Activated naive CD8-positive, alpha-beta T cell treated with anti-CD3 and anti-CD28 coated beads, Interleukin-2, amount 50 U/mL, for 24 hours (primary cell): ENCODE measurements around the gene TMEM63C.

ENCODE experiments used
- ATAC-seq: fragments of 150-1000 bp; cut with Tn5 transposase; one replicate; pipeline ENCODE4 v1.10.0; 2021
- DNase-seq: peaks from one replicate; pipeline ENCODE4 v3.0.0; 2021
- H3K27ac Mint-ChIP-seq: one replicate; pipeline ENCODE4 v1.8.0; 2021; ENCODE audit warnings: mild to moderate bottlenecking, mixed read lengths
- H3K27me3 Mint-ChIP-seq: one replicate; pipeline ENCODE4 v1.8.0; 2021; ENCODE audit warnings: mixed read lengths
- H3K36me3 Mint-ChIP-seq: one replicate; pipeline ENCODE4 v1.8.0; 2021; ENCODE audit warnings: low read depth, mixed read lengths
- H3K4me1 Mint-ChIP-seq: one replicate; pipeline ENCODE4 v1.8.0; 2021; ENCODE audit warnings: mixed read lengths
- H3K4me3 Mint-ChIP-seq: one replicate; pipeline ENCODE4 v1.8.0; 2021; ENCODE audit warnings: mild to moderate bottlenecking, moderate library complexity, mixed read lengths
- H3K9me3 Mint-ChIP-seq: one replicate; pipeline ENCODE4 v1.8.0; 2021; ENCODE audit warnings: mixed read lengths

Gene TMEM63C

DNA sequence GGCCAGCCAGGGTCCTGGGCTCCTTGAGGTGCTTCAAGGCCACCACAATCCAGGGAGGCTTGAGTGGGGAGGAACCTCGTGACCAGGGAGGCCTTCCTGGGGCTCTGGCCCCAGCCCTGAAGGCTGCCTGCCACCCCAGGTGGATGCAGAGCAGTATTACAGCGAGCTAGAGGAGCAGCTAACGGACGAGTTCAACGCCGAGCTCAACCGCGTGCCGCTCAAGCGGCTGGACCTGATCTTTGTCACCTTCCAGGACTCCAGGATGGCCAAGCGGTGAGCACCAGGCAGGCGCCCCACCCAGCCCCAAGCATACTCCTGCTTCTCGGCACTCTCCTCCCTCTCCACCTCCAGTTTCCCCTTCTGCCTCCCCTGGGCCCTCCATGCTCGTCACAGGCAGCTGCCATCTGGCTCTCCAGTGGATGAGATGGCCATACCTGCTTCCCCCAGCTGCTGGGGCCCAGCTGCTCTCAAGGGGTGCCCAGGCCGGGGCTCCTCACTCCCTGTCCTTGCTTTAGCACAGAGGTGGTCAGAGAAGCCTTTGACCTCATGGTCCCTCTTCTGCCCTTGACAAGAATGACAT, 58.8 kb downstream of the TMEM63C start:
- Mint-ChIP-seq H3K27me3 (no peaks in the 10 kb centered on the region), H3K4me1 (peaks cover 7% of the 10 kb centered on the region), H3K36me3 (no peaks in the 10 kb centered on the region), H3K4me3 (no peak overlapping the region), H3K9me3 (no peaks in the 10 kb centered on the region), H3K27ac (no peak overlapping the region)
- ATAC-seq, result no peak
- no peak for DNase-seq

DNA sequence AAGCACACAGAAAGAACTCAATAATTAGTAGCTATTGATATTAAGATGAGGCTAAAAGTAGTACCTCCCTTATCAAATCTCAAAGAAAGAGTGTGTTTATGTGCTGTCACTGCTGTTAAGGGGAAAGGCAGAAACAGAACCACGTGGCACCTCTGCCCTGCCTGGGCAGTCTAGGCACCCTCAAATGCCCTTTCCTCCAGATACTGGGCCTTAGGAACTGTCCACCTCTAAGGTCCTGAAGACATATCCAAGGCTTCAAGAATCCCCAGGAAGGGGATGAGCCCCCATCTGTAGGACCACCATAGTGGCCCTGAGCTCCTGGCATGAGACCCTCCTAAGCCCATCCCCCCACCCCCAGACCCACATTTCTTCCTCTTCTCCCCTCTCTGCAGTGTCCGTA, 60.4 kb downstream of the TMEM63C start:
- no peak overlapping the region for H3K4me3 Mint-ChIP-seq
- DNase-seq (no peak), ATAC-seq (no peak)
- no peak overlapping the region for H3K27ac Mint-ChIP-seq
- peaks cover 7% of the 10 kb centered on the region for H3K4me1 Mint-ChIP-seq
- no peaks in the 10 kb centered on the region for H3K9me3 Mint-ChIP-seq
- no peaks in the 10 kb centered on the region for H3K36me3 Mint-ChIP-seq
- H3K27me3 Mint-ChIP-seq, result no peaks in the 10 kb centered on the region

DNA sequence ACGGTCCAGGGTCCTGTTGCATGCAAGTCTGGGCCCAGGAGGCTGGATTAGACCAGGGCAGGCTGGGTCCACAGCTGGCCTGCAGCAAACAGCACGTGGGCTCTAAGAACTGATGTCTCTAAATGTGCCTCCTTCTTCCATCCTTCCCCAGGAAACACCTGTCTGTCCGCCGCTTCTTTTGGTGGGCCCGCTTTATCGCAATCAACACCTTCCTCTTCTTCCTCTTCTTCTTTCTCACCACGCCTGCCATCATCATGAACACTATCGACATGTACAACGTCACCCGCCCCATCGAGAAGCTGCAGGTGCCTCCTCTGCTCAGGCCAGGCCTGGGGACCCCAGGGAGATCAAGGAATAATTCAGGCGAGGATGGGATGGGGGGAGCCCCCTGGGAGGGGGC, 61.2 kb downstream of the TMEM63C start:
- Mint-ChIP-seq H3K4me3 (no peak overlapping the region), H3K27ac (no peak overlapping the region), H3K4me1 (peaks cover 7% of the 10 kb centered on the region), H3K36me3 (no peaks in the 10 kb centered on the region), H3K27me3 (no peaks in the 10 kb centered on the region), H3K9me3 (no peaks in the 10 kb centered on the region)
- ATAC-seq, result no peak
- DNase-seq, result no peak

DNA sequence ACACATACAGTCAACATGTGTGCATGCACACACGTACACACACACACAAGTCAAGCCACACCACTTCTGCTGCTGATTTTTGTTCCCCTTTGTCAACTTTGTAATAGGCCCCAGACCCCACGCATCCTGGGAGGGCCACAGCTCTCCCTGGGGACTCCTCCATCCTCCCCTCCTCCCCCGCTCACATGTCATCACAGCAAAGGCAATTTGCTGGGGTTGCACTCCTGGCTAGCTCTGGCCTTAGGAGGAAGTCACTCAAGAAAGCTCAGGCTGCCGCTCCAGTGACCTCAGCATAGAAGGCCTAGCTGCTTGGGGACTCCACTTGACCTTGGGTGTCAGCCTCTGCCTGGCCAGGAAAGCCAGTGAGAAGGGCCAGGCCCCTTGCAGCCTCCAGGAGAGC, 62.3 kb downstream of the TMEM63C start:
- Mint-ChIP-seq H3K36me3 (no peaks in the 10 kb centered on the region), H3K4me3 (no peak overlapping the region), H3K27me3 (no peaks in the 10 kb centered on the region), H3K9me3 (no peaks in the 10 kb centered on the region), H3K27ac (no peak overlapping the region), H3K4me1 (peaks cover 7% of the 10 kb centered on the region)
- ATAC-seq (no peak), DNase-seq (no peak)

DNA sequence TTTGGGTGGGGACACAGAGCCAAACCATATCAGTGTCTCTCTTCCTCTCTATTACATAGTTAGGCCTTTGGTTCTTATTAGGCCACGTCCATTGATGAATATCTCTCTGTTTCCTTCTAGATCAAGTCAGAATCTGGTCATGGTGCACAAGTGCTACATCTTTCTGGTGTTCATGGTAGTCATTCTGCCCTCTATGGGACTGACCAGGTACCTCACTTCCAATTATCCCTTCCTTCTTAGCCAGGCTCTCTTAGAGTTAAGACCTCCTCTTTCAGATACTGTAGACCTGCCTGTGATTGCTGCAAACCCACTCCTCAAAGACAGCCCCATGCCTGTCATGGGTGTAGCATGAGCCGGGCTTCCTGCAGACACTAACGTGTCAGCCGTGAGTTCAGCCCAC, 64.2 kb downstream of the TMEM63C start:
- peaks cover 7% of the 10 kb centered on the region for H3K4me1 Mint-ChIP-seq
- no peak overlapping the region for H3K27ac Mint-ChIP-seq
- no peaks in the 10 kb centered on the region for H3K36me3 Mint-ChIP-seq
- H3K4me3 Mint-ChIP-seq, result no peak overlapping the region
- no peak for DNase-seq
- H3K27me3 Mint-ChIP-seq, result no peaks in the 10 kb centered on the region
- H3K9me3 Mint-ChIP-seq, result no peaks in the 10 kb centered on the region
- no peak for ATAC-seq

DNA sequence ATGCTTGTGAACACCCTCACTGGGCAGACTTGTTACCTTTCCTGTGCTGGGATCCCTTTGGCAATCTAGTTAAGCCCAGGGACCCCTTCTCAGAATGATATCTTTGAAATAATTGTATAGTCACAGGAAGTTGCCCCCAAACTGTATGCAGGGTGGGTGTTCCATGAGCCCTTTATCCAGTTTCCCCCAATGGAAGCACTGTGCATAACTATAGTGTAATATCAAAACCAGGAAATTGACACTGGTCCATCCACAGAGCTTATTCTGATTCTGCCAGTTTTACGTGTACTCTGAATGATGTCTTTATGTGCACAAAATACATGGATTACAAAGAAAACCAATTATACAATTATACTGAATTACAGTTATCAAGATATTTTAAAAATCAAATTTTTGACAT, 65.2 kb downstream of the TMEM63C start:
- Mint-ChIP-seq H3K4me3 (no peak overlapping the region), H3K27ac (no peak overlapping the region), H3K27me3 (no peaks in the 10 kb centered on the region), H3K4me1 (peaks cover 7% of the 10 kb centered on the region), H3K9me3 (no peaks in the 10 kb centered on the region), H3K36me3 (no peaks in the 10 kb centered on the region)
- DNase-seq (no peak), ATAC-seq (no peak)

DNA sequence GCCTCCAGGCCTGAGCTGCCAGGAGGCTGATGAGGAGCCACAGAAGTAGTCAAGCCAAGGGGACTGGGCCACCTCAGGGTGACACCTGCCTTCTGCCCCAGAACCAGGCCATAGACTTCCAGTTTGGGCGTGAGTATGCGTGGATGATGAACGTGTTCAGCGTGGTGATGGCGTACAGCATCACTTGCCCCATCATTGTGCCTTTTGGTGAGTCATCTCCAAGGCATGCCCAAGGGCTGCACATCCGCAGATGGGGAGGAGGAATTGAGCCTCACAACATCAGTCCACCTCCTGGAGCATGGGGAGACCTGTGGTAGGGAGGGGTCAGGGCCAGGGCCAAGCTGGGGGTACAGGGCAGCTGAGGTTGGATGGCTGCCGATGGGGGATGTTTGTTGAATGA, 67.1 kb downstream of the TMEM63C start:
- Mint-ChIP-seq H3K4me1 (peaks cover 2% of the 10 kb centered on the region), H3K27ac (no peak overlapping the region), H3K4me3 (no peak overlapping the region), H3K9me3 (no peaks in the 10 kb centered on the region), H3K36me3 (no peaks in the 10 kb centered on the region), H3K27me3 (no peaks in the 10 kb centered on the region)
- ATAC-seq (no peak), DNase-seq (no peak)

DNA sequence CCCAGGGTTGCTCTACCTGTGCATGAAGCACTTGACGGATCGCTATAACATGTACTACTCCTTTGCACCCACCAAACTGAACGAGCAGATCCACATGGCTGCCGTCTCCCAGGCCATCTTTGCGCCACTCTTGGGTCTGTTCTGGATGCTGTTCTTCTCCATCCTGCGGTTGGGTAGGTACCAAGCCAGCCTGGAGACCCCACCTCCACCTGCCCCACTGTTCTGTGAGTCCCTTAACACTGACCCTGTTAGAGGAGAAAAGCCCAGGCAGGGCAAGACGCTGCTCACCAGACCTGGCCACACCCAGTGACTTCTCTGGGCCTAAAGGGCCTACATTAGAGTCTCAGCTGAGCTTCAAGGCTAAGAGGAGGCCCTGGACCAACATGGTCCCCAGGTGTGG, 67.7 kb downstream of the TMEM63C start:
- H3K9me3 Mint-ChIP-seq, result no peaks in the 10 kb centered on the region
- H3K36me3 Mint-ChIP-seq, result no peaks in the 10 kb centered on the region
- H3K27ac Mint-ChIP-seq, result no peak overlapping the region
- H3K27me3 Mint-ChIP-seq, result no peaks in the 10 kb centered on the region
- no peak overlapping the region for H3K4me3 Mint-ChIP-seq
- no peak for DNase-seq
- no peaks in the 10 kb centered on the region for H3K4me1 Mint-ChIP-seq
- no peak for ATAC-seq

DNA sequence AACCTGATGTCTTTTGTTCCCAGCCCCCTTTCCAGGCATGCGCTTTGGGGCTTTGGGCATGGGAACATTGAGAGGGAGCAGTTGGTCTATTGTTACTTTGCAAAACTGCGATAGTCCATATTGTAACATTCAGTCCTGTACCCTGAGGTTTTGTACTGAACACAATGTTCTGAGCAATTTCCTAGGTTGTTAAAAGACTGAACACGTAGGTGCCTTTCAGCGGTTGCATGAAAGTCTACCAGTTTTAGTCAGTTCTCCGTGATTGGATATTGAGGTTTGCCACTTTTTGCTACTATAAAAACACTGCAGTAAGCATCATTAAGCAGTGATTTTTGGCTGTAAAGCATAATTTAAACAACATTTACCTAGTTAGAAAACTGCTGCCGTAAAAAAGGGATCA, 69.3 kb downstream of the TMEM63C start:
- no peaks in the 10 kb centered on the region for H3K36me3 Mint-ChIP-seq
- DNase-seq (no peak), ATAC-seq (no peak)
- H3K9me3 Mint-ChIP-seq, result no peaks in the 10 kb centered on the region
- H3K27me3 Mint-ChIP-seq, result no peaks in the 10 kb centered on the region
- H3K4me3 Mint-ChIP-seq, result no peak overlapping the region
- H3K4me1 Mint-ChIP-seq, result no peaks in the 10 kb centered on the region
- H3K27ac Mint-ChIP-seq, result no peak overlapping the region

DNA sequence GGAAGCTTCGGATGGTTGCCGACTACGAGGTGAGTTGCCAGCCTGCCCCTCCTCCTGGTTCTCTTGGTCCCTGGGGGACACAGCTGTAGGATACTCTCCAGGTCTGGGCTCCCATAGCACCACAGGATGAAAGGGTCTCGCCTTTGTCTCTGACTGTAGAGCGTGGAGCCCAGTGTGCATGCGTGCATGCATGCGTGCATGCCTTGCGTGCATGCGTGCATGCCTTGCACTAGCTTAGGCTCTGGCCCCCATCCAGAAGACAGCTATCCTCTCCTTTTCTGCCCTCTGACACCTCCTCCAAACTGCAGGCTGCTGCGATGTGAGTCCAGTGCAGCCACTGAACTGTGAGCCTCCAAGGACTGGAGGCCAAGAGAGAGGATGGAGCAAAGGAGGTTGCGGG, 70.3 kb downstream of the TMEM63C start:
- Mint-ChIP-seq H3K4me3 (no peak overlapping the region), H3K27ac (no peak overlapping the region), H3K4me1 (no peaks in the 10 kb centered on the region), H3K9me3 (no peaks in the 10 kb centered on the region), H3K36me3 (no peaks in the 10 kb centered on the region), H3K27me3 (no peaks in the 10 kb centered on the region)
- no peak for ATAC-seq
- DNase-seq, result no peak

DNA sequence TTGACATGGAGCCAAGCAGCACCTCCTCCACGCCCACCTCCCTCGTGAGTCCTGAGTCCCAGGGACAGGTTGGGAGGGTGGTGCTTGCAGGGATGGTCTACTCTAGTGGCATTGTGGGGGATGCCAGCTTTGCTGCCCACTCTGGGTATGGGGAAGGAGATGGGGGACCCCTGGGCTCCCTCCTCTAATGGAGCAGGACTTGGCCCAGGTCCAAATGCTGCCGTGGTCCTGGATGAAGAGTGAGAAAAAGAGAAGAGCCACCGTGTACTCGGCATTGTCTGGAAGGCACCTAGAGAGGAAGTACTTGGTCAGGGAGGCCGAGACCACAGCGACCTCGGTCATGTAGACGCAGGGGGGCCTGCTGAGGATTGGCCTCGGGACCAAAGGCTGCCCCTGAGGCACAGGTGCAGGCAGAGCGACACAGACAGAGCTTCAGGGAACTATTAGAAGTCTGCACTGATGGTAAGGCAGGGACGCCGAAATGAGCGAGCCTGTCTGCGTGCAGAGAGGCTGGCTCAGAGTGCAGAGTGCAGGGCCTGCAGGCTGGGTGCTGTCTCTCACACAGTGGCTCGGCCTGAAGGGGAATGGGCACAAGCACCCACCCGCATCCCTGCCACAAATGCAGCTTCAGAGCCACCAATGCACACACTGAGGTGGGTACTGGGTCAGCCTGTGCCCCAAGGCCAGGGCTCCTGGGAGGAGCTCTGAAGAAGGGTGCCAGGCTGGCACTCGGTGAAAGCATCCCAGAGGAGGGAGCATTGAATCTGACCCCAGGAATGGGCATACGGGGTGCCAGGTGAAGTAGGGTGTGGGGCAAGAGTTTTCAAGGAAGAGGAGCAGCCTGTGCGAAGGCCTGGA, 72.0 kb downstream of the TMEM63C start:
- Mint-ChIP-seq H3K4me3 (no peak overlapping the region), H3K36me3 (no peaks in the 10 kb centered on the region)
- ATAC-seq, result no peak

DNA sequence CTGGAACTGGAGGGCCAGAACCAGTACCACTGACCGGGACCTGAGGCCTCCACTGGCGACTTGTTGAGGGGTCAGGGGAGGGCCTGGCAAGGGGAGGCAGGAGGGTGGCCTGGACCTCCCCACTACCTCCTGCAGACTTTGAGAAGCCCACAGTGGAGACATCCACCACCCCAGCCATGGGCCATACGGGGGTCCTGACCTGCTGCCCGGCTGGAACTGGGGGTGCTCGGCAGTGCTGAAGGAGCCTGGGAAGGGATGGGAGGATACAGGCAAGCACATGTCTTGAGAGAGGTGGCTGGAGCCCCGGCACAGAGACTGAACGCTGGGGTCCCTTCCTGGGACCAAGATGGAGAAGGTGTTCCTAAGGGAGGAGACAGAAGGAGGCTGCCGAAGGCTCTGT, 75.1 kb downstream of the TMEM63C start:
- H3K27ac Mint-ChIP-seq, result no peak overlapping the region
- H3K9me3 Mint-ChIP-seq, result no peaks in the 10 kb centered on the region
- no peak overlapping the region for H3K4me3 Mint-ChIP-seq
- ATAC-seq, result no peak
- no peak for DNase-seq
- H3K4me1 Mint-ChIP-seq, result no peaks in the 10 kb centered on the region
- H3K36me3 Mint-ChIP-seq, result no peaks in the 10 kb centered on the region
- peaks cover 2% of the 10 kb centered on the region for H3K27me3 Mint-ChIP-seq

More for the DNA sequence above, 72.0 kb downstream of the TMEM63C start:
- Mint-ChIP-seq H3K4me1 (no peaks in the 10 kb centered on the region), H3K27me3 (no peaks in the 10 kb centered on the region), H3K27ac (no peak overlapping the region), H3K9me3 (no peaks in the 10 kb centered on the region)
- no peak for DNase-seq

DNA sequence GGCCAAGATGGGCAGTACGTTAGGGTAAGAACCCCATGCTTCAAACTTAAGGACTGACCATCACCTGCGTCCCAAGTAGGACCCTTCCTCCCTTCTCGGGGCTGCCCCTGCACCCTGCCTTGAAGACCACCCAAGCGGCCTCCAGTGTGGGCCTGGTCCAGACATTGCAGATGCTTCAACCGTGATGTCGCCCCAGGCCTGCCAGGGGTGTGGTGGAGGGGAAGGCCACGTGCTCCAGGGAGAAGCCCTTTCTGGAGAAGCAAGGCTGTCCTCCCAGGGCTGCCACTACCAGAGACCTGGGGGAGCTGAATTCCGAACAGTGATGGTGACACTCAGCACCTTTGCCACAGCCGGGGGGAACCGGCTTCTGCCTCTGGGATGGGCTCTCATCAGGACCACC, 76.1 kb downstream of the TMEM63C start:
- no peaks in the 10 kb centered on the region for H3K4me1 Mint-ChIP-seq
- DNase-seq (no peak), ATAC-seq (no peak)
- no peaks in the 10 kb centered on the region for H3K36me3 Mint-ChIP-seq
- H3K27ac Mint-ChIP-seq, result no peak overlapping the region
- H3K27me3 Mint-ChIP-seq, result peaks cover 2% of the 10 kb centered on the region
- no peak overlapping the region for H3K4me3 Mint-ChIP-seq
- no peaks in the 10 kb centered on the region for H3K9me3 Mint-ChIP-seq

DNA sequence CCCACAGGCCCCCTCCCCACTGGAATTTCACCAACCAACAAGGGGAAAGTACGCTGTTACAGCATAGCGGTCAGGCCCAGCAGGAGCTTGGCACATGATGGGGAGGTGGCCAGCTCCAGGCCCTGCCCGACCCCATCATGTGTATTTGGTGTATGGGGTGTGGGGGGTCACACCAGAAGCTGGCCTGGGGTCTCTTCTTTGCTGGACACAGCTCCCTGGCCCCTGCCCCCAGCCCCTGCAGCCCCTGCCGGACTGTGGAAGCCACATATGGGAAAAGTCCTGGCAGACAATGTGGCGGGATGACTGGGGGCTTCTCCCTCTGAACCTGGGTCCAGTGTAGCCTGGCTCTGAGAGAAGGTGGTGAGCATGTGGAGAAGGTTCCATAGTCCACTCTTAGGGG, 77.0 kb downstream of the TMEM63C start:
- no peaks in the 10 kb centered on the region for H3K36me3 Mint-ChIP-seq

DNA sequence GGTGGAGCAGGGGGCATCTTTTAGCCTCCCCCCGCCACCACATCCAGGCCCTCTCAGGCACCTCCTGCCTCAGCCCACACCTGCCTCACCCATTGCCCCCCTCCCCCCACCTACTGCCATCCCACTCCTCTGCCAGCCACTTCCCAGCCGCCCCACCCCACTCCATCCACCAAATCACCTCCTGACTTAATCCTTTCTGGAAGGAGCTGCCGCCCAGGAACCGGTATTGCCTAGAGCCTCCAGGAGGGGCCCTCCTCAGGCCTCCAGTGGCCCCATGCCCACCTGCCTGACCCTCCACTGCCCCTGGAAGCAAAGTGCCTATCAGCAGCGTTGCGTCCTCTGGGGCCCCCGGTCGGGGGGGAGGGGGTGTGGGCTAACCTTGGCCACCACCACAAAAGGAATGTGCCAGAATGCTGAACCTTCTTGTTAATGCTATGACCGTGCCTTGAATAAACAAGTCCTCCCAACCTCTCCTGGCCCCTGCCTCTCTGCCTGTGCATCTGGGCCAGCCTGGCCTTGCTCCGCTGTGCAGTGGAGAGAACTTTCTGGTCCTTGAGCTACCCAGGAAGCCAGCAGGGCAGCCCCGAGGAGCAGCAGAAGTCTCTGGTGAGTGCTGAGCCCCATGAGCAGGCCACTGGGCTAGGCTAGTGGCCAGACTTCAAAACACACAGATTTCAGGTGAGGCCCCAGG, 77.6 kb downstream of the TMEM63C start:
- H3K27ac Mint-ChIP-seq, result no peak overlapping the region
- H3K36me3 Mint-ChIP-seq, result no peaks in the 10 kb centered on the region
- no peak for ATAC-seq
- DNase-seq, result no peak
- H3K4me1 Mint-ChIP-seq, result no peaks in the 10 kb centered on the region
- peaks cover 2% of the 10 kb centered on the region for H3K27me3 Mint-ChIP-seq
- no peaks in the 10 kb centered on the region for H3K9me3 Mint-ChIP-seq
- no peak overlapping the region for H3K4me3 Mint-ChIP-seq

More for the DNA sequence above, 77.0 kb downstream of the TMEM63C start:
- peaks cover 2% of the 10 kb centered on the region for H3K27me3 Mint-ChIP-seq
- H3K9me3 Mint-ChIP-seq, result no peaks in the 10 kb centered on the region
- ATAC-seq (no peak), DNase-seq (no peak)
- no peaks in the 10 kb centered on the region for H3K4me1 Mint-ChIP-seq
- no peak overlapping the region for H3K4me3 Mint-ChIP-seq
- H3K27ac Mint-ChIP-seq, result no peak overlapping the region
